ENCODE results near the gene IER5. TPM values are rescaled to one million over a fixed set of nuclear protein-coding genes. Genes with fewer than 3 reads are reported as not detected.

Gene IER5
- total RNA-seq, 4 donors from 2014 or later: 10.7 to 16.7 (median 14.9) TPM

Other genes starting within 250 kb of the IER5 start
- 10 to 100 TPM; 11.2 to 30.9 (median 16.7) TPM for gene KIAA1614, start 175.8 kb upstream of the IER5 start, total RNA-seq
- gene STX6, start 65.8 kb upstream of the IER5 start, total RNA-seq: 10 to 100 TPM; 16.3 to 36.3 (median 24.6) TPM
- gene MR1, start 54.7 kb upstream of the IER5 start, total RNA-seq: 10 to 100 TPM; 15.3 to 19.8 (median 18.2) TPM

All from gastroesophageal sphincter (tissue), 4 donors.